Tibial nerve (tissue), 4 donors: ENCODE measurements around the gene MSANTD1. TPM values are rescaled to one million over a fixed set of nuclear protein-coding genes. Genes with fewer than 3 reads are reported as not detected.

Experiments
- DNase-seq, 2 donors: peaks; one replicate each; pipeline ENCODE4 v3.0.0-alpha.2; 2019; ENCODE audit warnings: low spot score in 2 of 2
- H3K27ac ChIP-seq, 4 donors: fragments of 200-600 bp; sonication (generic) in 3 of 4; one replicate each; pipeline ENCODE4 v1.5.1; 2017 to 2019; ENCODE audit warnings: mild to moderate bottlenecking in 1 of 4
- H3K27me3 ChIP-seq, 2 donors: fragments of 200-600 bp; sonication (generic) in 1 of 2; one replicate each; pipeline versions ENCODE4 v1.5.1 to v1.6.0; 2017 to 2019
- H3K36me3 ChIP-seq, 3 donors: fragments of 200-600 bp; sonication (generic); one replicate each; pipeline ENCODE4 v1.5.1; 2018 to 2019
- H3K4me1 ChIP-seq, 4 donors: fragments of 200-600 bp; sonication (generic) in 3 of 4; one replicate each; pipeline ENCODE4 v1.5.1; 2017 to 2019
- H3K4me3 ChIP-seq, 4 donors: fragments of 200-600 bp; sonication (generic) in 3 of 4; one replicate each; pipeline ENCODE4 v1.5.1; 2017 to 2019; ENCODE audit warnings: mild to moderate bottlenecking in 1 of 4, moderate library complexity in 1 of 4
- H3K9me3 ChIP-seq, 4 donors: fragments of 200-600 bp; sonication (generic) in 3 of 4; one replicate each; pipeline ENCODE4 v1.5.1; 2017 to 2019
- CTCF ChIP-seq, 5 experiments: fragments of 200-600 bp in 3 of 5; fragments of 450-650 bp in 2 of 5; sonication (generic) in 3 of 5; IDR thresholded peaks; one replicate each; pipeline ENCODE4 v1.5.1; 2016 to 2019; ENCODE audit warnings: antibody characterized with exemption in 5 of 5, mild to moderate bottlenecking in 3 of 5, moderate library complexity in 2 of 5
- EP300 ChIP-seq, 2 donors: sonication (generic); formaldehyde crosslinking; IDR thresholded peaks; one replicate each; pipeline ENCODE4 v1.6.1; 2017; ENCODE audit warnings: antibody characterized with exemption in 2 of 2, mild to moderate bottlenecking in 1 of 2
- POLR2A ChIP-seq, 2 donors: fragments of 450-650 bp; IDR thresholded peaks; one replicate each; pipeline ENCODE4 v1.6.1; 2017; ENCODE audit warnings: antibody characterized with exemption in 2 of 2, mild to moderate bottlenecking in 2 of 2, moderate library complexity in 2 of 2
- WGBS, 2 donors: methylation state at CpG; one replicate each; pipeline ENCODE4 v1.1.5; 2018; 5-methylcytosine and 5-hydroxymethylcytosine counted together
- total RNA-seq, 4 donors: library from RNA; depleted of rRNA; stranded (reverse); fragments of >200 nt; gene quantifications; one replicate each; pipeline ENCODE4 v1.1.0, GENCODE V29; 2016

The MSANTD1 gene
- total RNA-seq, 4 donors from 2014 or later = 1.2 to 2.0 (median 1.4) TPM

GRCh38 chr4:3217266-3217665 is 31.7 kb upstream of the MSANTD1 start:
- Histone ChIP-seq H3K27me3 (no peaks in the 10 kb centered on the region), H3K4me3 (no peak overlapping the region), H3K36me3 (peaks cover 0 to 96% (median 42%) of the 10 kb centered on the region in 3 donors), H3K9me3 (no peaks in the 10 kb centered on the region), H3K27ac (no peak overlapping the region), H3K4me1 (no peaks in the 10 kb centered on the region)
- WGBS, 2 donors = 88 to 96% methylated on average over 2 of the region's 2 CpGs
- DNase-seq = no peak
- no peak for TF ChIP-seq POLR2A (IDR thresholded peaks at IDR 0.05)
- no peak for TF ChIP-seq CTCF (IDR thresholded peaks at IDR 0.05)
- no peak for TF ChIP-seq EP300 (IDR thresholded peaks at IDR 0.05)

DNA sequence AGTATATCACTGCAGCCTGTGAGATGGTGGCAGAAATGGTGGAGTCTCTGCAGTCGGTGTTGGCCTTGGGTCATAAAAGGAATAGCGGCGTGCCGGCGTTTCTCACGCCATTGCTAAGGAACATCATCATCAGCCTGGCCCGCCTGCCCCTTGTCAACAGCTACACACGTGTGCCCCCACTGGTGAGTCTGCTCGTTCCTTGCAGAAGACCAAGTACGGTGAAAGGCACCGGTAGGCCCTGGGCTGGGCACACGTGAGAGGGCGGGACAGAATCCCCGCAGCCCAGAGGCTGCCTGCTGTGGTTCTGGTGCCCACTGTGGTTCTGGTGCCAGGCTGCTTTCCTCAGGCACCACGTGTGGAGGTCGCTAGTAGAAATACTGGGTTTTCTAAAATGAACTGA is 31.2 kb upstream of the MSANTD1 start:
- Histone ChIP-seq H3K27ac (no peak overlapping the region), H3K4me3 (no peak overlapping the region), H3K27me3 (no peaks in the 10 kb centered on the region), H3K4me1 (no peaks in the 10 kb centered on the region), H3K9me3 (no peaks in the 10 kb centered on the region), H3K36me3 (peaks cover 0 to 96% (median 37%) of the 10 kb centered on the region in 3 donors)
- no peak for DNase-seq
- WGBS, 2 donors = 91 to 93% methylated on average over 16 of the region's 16 CpGs
- no peak for TF ChIP-seq CTCF (IDR thresholded peaks at IDR 0.05)
- no peak for TF ChIP-seq EP300 (IDR thresholded peaks at IDR 0.05)
- TF ChIP-seq POLR2A (IDR thresholded peaks at IDR 0.05) = no peak

GRCh38 chr4:3218824-3219760 is 29.9 kb upstream of the MSANTD1 start:
- Histone ChIP-seq H3K36me3 (peaks cover 0 to 96% (median 31%) of the 10 kb centered on the region in 3 donors), H3K4me3 (no peak overlapping the region), H3K27me3 (no peaks in the 10 kb centered on the region), H3K27ac (no peak overlapping the region), H3K9me3 (no peaks in the 10 kb centered on the region), H3K4me1 (no peaks in the 10 kb centered on the region)
- no peak for DNase-seq
- no peak for TF ChIP-seq EP300 (IDR thresholded peaks at IDR 0.05)
- no peak for TF ChIP-seq POLR2A (IDR thresholded peaks at IDR 0.05)
- no peak for TF ChIP-seq CTCF (IDR thresholded peaks at IDR 0.05)
- 92% methylated on average over 20 of the region's 20 CpGs for WGBS, 2 donors

- Histone ChIP-seq H3K27me3 (no peaks in the 10 kb centered on the region), H3K9me3 (no peaks in the 10 kb centered on the region), H3K4me3 (no peak overlapping the region), H3K4me1 (no peaks in the 10 kb centered on the region), H3K36me3 (peaks cover 0 to 97% (median 29%) of the 10 kb centered on the region in 3 donors), H3K27ac (no peak overlapping the region)
- no peak for TF ChIP-seq POLR2A (IDR thresholded peaks at IDR 0.05)
- TF ChIP-seq EP300 (IDR thresholded peaks at IDR 0.05) = no peak
- TF ChIP-seq CTCF (IDR thresholded peaks at IDR 0.05) = no peak
- no peak for DNase-seq
- 71 to 76% methylated on average over 9 of the region's 9 CpGs for WGBS, 2 donors
These were observed 29.0 kb upstream of the MSANTD1 start for GRCh38 chr4:3219761-3220475.
